Adrenal gland (tissue), 5 donors: ENCODE results near the gene APBA1.

Experiments
- POLR2A ChIP-seq, 2 donors: fragments of 450-650 bp; IDR thresholded peaks; one replicate each; pipeline ENCODE4 v1.6.1; 2017; ENCODE audit warnings: antibody characterized with exemption in 2 of 2, mild to moderate bottlenecking in 2 of 2, moderate library complexity in 1 of 2
- TF ChIP-seq, protein P1 (sequence below), 6 experiments: fragments of 450-650 bp in 4 of 6; fragments of 200-600 bp in 2 of 6; sonication (generic) in 1 of 6; IDR thresholded peaks; 1 replicate in 5 of 6; 2 replicates in 1 of 6; pipeline versions ENCODE4 v1.5.1 to v1.8.0; 2016 to 2021; ENCODE audit warnings: antibody characterized with exemption in 6 of 6, mild to moderate bottlenecking in 2 of 6, moderate library complexity in 1 of 6
- donor health status: DM: no; HTN: no; CAD: no.

DNA sequence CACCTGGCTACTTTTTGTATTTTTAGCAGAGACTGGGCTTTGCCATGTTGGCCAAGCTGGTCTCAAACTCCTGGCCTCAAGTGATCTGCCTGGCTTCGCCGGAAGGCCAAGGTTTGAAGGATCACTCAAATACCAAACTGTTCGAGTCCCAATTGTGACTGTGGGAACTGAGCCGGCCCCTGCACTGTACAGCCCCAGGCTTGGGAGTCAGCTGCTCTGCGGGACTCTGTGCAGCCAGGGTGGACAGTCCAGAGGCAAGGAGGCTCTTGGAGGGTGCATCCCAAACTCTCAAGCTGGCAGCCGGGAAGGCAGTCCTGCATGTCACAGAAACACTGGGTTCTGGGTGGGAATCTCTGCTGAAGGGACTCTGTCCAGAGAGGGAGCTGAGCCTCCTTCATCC, 238.2 kb downstream of the APBA1 start:
- TF ChIP-seq, protein P1, sequence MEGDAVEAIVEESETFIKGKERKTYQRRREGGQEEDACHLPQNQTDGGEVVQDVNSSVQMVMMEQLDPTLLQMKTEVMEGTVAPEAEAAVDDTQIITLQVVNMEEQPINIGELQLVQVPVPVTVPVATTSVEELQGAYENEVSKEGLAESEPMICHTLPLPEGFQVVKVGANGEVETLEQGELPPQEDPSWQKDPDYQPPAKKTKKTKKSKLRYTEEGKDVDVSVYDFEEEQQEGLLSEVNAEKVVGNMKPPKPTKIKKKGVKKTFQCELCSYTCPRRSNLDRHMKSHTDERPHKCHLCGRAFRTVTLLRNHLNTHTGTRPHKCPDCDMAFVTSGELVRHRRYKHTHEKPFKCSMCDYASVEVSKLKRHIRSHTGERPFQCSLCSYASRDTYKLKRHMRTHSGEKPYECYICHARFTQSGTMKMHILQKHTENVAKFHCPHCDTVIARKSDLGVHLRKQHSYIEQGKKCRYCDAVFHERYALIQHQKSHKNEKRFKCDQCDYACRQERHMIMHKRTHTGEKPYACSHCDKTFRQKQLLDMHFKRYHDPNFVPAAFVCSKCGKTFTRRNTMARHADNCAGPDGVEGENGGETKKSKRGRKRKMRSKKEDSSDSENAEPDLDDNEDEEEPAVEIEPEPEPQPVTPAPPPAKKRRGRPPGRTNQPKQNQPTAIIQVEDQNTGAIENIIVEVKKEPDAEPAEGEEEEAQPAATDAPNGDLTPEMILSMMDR (IDR thresholded peaks at IDR 0.05), result no peak
- no peak for TF ChIP-seq POLR2A (IDR thresholded peaks at IDR 0.05)
